NCI-H345 (cell line): ENCODE data around the gene FBLN2.

Experiments used
- DNase-seq: peaks from one replicate; lab custom pipeline; 2025; lab: John Stamatoyannopoulos, UW

Gene FBLN2

GRCh38 chr3:13605555-13605954 is 56.6 kb downstream of the FBLN2 start:
- DNase-seq: no peak

GRCh38 chr3:13607821-13608597 is 59.1 kb downstream of the FBLN2 start:
- no peak for DNase-seq

GRCh38 chr3:13608969-13609725 is 60.2 kb downstream of the FBLN2 start:
- DNase-seq: no peak

- DNase-seq: no peak
Observed at GRCh38 chr3:13610006-13610570, 61.2 kb downstream of the FBLN2 start.

- DNase-seq: no peak
Observed at GRCh38 chr3:13611221-13611620, 62.3 kb downstream of the FBLN2 start.

GRCh38 chr3:13612829-13613228 is 63.9 kb downstream of the FBLN2 start:
- no peak for DNase-seq

GRCh38 chr3:13613343-13614190 is 64.6 kb downstream of the FBLN2 start:
- no peak for DNase-seq

- no peak for DNase-seq
Observed at GRCh38 chr3:13614607-13615006, 65.7 kb downstream of the FBLN2 start.

GRCh38 chr3:13615019-13615528 is 66.1 kb downstream of the FBLN2 start:
- no peak for DNase-seq

- no peak for DNase-seq
Observed at GRCh38 chr3:13616359-13616758, 67.4 kb downstream of the FBLN2 start.

GRCh38 chr3:13617097-13617738 is 68.3 kb downstream of the FBLN2 start:
- no peak for DNase-seq

GRCh38 chr3:13617981-13618380 is 69.1 kb downstream of the FBLN2 start:
- no peak for DNase-seq

- DNase-seq: no peak
Observed at GRCh38 chr3:13618836-13619235, 69.9 kb downstream of the FBLN2 start.

GRCh38 chr3:13619661-13620230 is 70.8 kb downstream of the FBLN2 start:
- no peak for DNase-seq

- no peak for DNase-seq
Observed at GRCh38 chr3:13620281-13620680, 71.4 kb downstream of the FBLN2 start.

GRCh38 chr3:13620776-13621365 is 71.9 kb downstream of the FBLN2 start:
- no peak for DNase-seq

GRCh38 chr3:13621381-13622221 is 72.7 kb downstream of the FBLN2 start:
- no peak for DNase-seq

- no peak for DNase-seq
Observed at GRCh38 chr3:13622356-13622755, 73.4 kb downstream of the FBLN2 start.

GRCh38 chr3:13623101-13623654 is 74.3 kb downstream of the FBLN2 start:
- DNase-seq: no peak
